ENCODE measurements around the gene PDE4B.

PDE4B gene

GRCh38 chr1:65986146-65986545 lies 193.5 kb downstream of the PDE4B start:
- no peak for TF ChIP-seq EZH2phosphoT487 (IDR thresholded peaks at IDR 0.05; ENCODE audit: low read depth)
- TF ChIP-seq CTCF (IDR thresholded peaks at IDR 0.05; ENCODE audit: low read depth, low read length), result no peak
- H3K9ac ChIP-seq (ENCODE audit: low read length), result no peak overlapping the region
- no peaks in the 10 kb centered on the region for H3K27me3 ChIP-seq (ENCODE audit: low read depth, low read length)
- no peaks in the 10 kb centered on the region for H3K9me3 ChIP-seq (ENCODE audit: insufficient read depth, low read length)
- H3K36me3 ChIP-seq (replicated peaks; ENCODE audit: low read depth, low read length), result no peaks in the 10 kb centered on the region
- H2AFZ ChIP-seq (ENCODE audit: low read depth, low read length), result no peak overlapping the region
- no peak overlapping the region for H3K4me2 ChIP-seq (ENCODE audit: low read length)
- H3K4me1 ChIP-seq (ENCODE audit: low read length), result no peaks in the 10 kb centered on the region
- H3K27ac ChIP-seq (ENCODE audit: low read length), result no peak overlapping the region
- no peak overlapping the region for H3K4me3 ChIP-seq (ENCODE audit: low read length)
- no peaks in the 10 kb centered on the region for H3K79me2 ChIP-seq (ENCODE audit: low read length)
- H4K20me1 ChIP-seq (ENCODE audit: insufficient read depth, low read length), result no peaks in the 10 kb centered on the region

- H3K9me3 ChIP-seq (ENCODE audit: insufficient read depth, low read length), result no peaks in the 10 kb centered on the region
- no peaks in the 10 kb centered on the region for H3K27me3 ChIP-seq (ENCODE audit: low read depth, low read length)
- no peak overlapping the region for H3K9ac ChIP-seq (ENCODE audit: low read length)
- H3K27ac ChIP-seq (ENCODE audit: low read length), result no peak overlapping the region
- TF ChIP-seq EZH2phosphoT487 (IDR thresholded peaks at IDR 0.05; ENCODE audit: low read depth), result no peak
- TF ChIP-seq CTCF (IDR thresholded peaks at IDR 0.05; ENCODE audit: low read depth, low read length), result no peak
- no peaks in the 10 kb centered on the region for H3K79me2 ChIP-seq (ENCODE audit: low read length)
- H3K4me1 ChIP-seq (ENCODE audit: low read length), result no peaks in the 10 kb centered on the region
- no peaks in the 10 kb centered on the region for H3K36me3 ChIP-seq (replicated peaks; ENCODE audit: low read depth, low read length)
- H3K4me3 ChIP-seq (ENCODE audit: low read length), result no peak overlapping the region
- no peaks in the 10 kb centered on the region for H4K20me1 ChIP-seq (ENCODE audit: insufficient read depth, low read length)
- H3K4me2 ChIP-seq (ENCODE audit: low read length), result no peak overlapping the region
- no peak overlapping the region for H2AFZ ChIP-seq (ENCODE audit: low read depth, low read length)
These were observed 197.5 kb downstream of the PDE4B start for GRCh38 chr1:65990161-65990560.

- no peaks in the 10 kb centered on the region for H4K20me1 ChIP-seq (ENCODE audit: insufficient read depth, low read length)
- no peaks in the 10 kb centered on the region for H3K79me2 ChIP-seq (ENCODE audit: low read length)
- H3K27ac ChIP-seq (ENCODE audit: low read length), result no peak overlapping the region
- no peak overlapping the region for H3K4me2 ChIP-seq (ENCODE audit: low read length)
- no peaks in the 10 kb centered on the region for H3K9me3 ChIP-seq (ENCODE audit: insufficient read depth, low read length)
- no peak overlapping the region for H3K4me3 ChIP-seq (ENCODE audit: low read length)
- no peaks in the 10 kb centered on the region for H3K4me1 ChIP-seq (ENCODE audit: low read length)
- no peak overlapping the region for H2AFZ ChIP-seq (ENCODE audit: low read depth, low read length)
- no peaks in the 10 kb centered on the region for H3K27me3 ChIP-seq (ENCODE audit: low read depth, low read length)
- no peaks in the 10 kb centered on the region for H3K36me3 ChIP-seq (replicated peaks; ENCODE audit: low read depth, low read length)
- no peak overlapping the region for H3K9ac ChIP-seq (ENCODE audit: low read length)
- TF ChIP-seq EZH2phosphoT487 (IDR thresholded peaks at IDR 0.05; ENCODE audit: low read depth) (no peak), CTCF (IDR thresholded peaks at IDR 0.05; ENCODE audit: low read depth, low read length) (no peak)
These were observed 199.0 kb downstream of the PDE4B start for GRCh38 chr1:65991694-65992093.

- Histone ChIP-seq H3K27me3 (ENCODE audit: low read depth, low read length) (no peaks in the 10 kb centered on the region), H4K20me1 (ENCODE audit: insufficient read depth, low read length) (no peaks in the 10 kb centered on the region), H3K4me2 (ENCODE audit: low read length) (no peak overlapping the region), H3K4me1 (ENCODE audit: low read length) (no peaks in the 10 kb centered on the region), H3K4me3 (ENCODE audit: low read length) (no peak overlapping the region), H3K79me2 (ENCODE audit: low read length) (no peaks in the 10 kb centered on the region), H3K27ac (ENCODE audit: low read length) (no peak overlapping the region), H3K36me3 (replicated peaks; ENCODE audit: low read depth, low read length) (no peaks in the 10 kb centered on the region), H3K9ac (ENCODE audit: low read length) (no peak overlapping the region), H2AFZ (ENCODE audit: low read depth, low read length) (no peak overlapping the region), H3K9me3 (ENCODE audit: insufficient read depth, low read length) (no peaks in the 10 kb centered on the region)
- TF ChIP-seq CTCF (IDR thresholded peaks at IDR 0.05; ENCODE audit: low read depth, low read length) (no peak), EZH2phosphoT487 (IDR thresholded peaks at IDR 0.05; ENCODE audit: low read depth) (no peak)
These were observed 199.6 kb downstream of the PDE4B start for GRCh38 chr1:65992165-65992821.
